HepG2 (cell line): ENCODE data around the gene TSSK3. TPM values are rescaled to one million over a fixed set of nuclear protein-coding genes. Genes with fewer than 3 reads are reported as not detected.
A peak's percentile ranks its signal among the peaks of the same experiment; 100 is the strongest.

Experiments used
- ADNP ChIP-seq: sonication (generic); formaldehyde crosslinking; IDR thresholded peaks from 2 replicates; pipeline ENCODE4 v1.4.0; 2020; ENCODE audit warnings: missing genetic modification reagents
- AKAP8 ChIP-seq: sonication (generic); formaldehyde crosslinking; IDR thresholded peaks from 2 replicates; pipeline ENCODE4 v1.5.1; 2020; ENCODE audit warnings: mild to moderate bottlenecking, missing genetic modification reagents
- EED ChIP-seq: sonication (generic); formaldehyde crosslinking; IDR thresholded peaks from 2 replicates; pipeline ENCODE4 v1.5.0; 2020; ENCODE audit warnings: mild to moderate bottlenecking, missing genetic modification reagents
- ISX ChIP-seq: sonication (generic); formaldehyde crosslinking; conservative IDR thresholded peaks from 2 replicates; pipeline ENCODE4 v1.5.0; 2020; ENCODE audit warnings: missing genetic modification reagents
- KLF13 ChIP-seq: sonication (generic); formaldehyde crosslinking; IDR thresholded peaks from 2 replicates; pipeline ENCODE4 v1.4.0; 2020; ENCODE audit warnings: mild to moderate bottlenecking, missing genetic modification reagents
- MAFG ChIP-seq: sonication (generic); formaldehyde crosslinking; IDR thresholded peaks from 2 replicates; pipeline ENCODE4 v1.5.1; 2020; ENCODE audit warnings: mild to moderate bottlenecking, missing genetic modification reagents
- MEIS2 ChIP-seq: sonication (generic); formaldehyde crosslinking; IDR thresholded peaks from 2 replicates; pipeline ENCODE4 v1.9.0; 2021; ENCODE audit warnings: mild to moderate bottlenecking, missing genetic modification reagents
- RFX3 ChIP-seq: IDR thresholded peaks from 2 replicates; pipeline ENCODE4 v1.6.1; 2016; ENCODE audit warnings: missing biosample characterization, missing genetic modification reagents
- TCF7 ChIP-seq: sonication (generic); IDR thresholded peaks from 2 replicates; pipeline ENCODE4 v1.6.1; 2016; ENCODE audit warnings: antibody characterized with exemption, low read depth
- ZNF234 ChIP-seq: sonication (generic); formaldehyde crosslinking; conservative IDR thresholded peaks from 2 replicates; pipeline ENCODE4 v1.5.1; 2020; ENCODE audit warnings: mild to moderate bottlenecking, missing genetic modification reagents
- ZNF761 ChIP-seq: sonication (generic); formaldehyde crosslinking; conservative IDR thresholded peaks from 2 replicates; pipeline ENCODE4 v1.4.0; 2020; ENCODE audit warnings: mild to moderate bottlenecking, missing genetic modification reagents
- polyA plus RNA-seq, 8 experiments: library from polyadenylated mRNA; depleted of rRNA in 3 of 8; stranded (reverse) in 7 of 8; unstranded in 1 of 8; fragments of >200 nt; fragmentation: Illumina TruSeq in 4 of 8; extraction: Trizol in 4 of 8; gene quantifications; 2 replicates each; pipeline versions ENCODE4 v1.2.1 to v1.2.3, GENCODE V29; 2011 to 2016; ENCODE audit warnings: low read depth in 4 of 8, missing spikeins in 1 of 8, mixed read lengths in 1 of 8; ENCODE audit not compliant: insufficient read depth in 1 of 8
- total RNA-seq, 5 experiments: library from RNA; depleted of rRNA; stranded (reverse); fragments of >200 nt; fragmentation: Illumina TruSeq; extraction: Trizol; gene quantifications; 2 replicates each; pipeline ENCODE4 v1.2.3, GENCODE V29; 2016; ENCODE audit warnings: low read depth in 1 of 5
- TF ChIP-seq, protein P1 (sequence below): sonication (generic); formaldehyde crosslinking; IDR thresholded peaks from 2 replicates; pipeline ENCODE4 v1.4.0; 2020; ENCODE audit warnings: missing genetic modification reagents
- TF ChIP-seq, protein P2 (sequence below): sonication (generic); formaldehyde crosslinking; conservative IDR thresholded peaks from 2 replicates; pipeline ENCODE4 v1.8.1; 2023; ENCODE audit warnings: missing genetic modification reagents
- TF ChIP-seq, protein P3 (sequence below): sonication (generic); formaldehyde crosslinking; IDR thresholded peaks from 2 replicates; pipeline ENCODE4 v1.4.0; 2020; ENCODE audit warnings: missing genetic modification reagents, borderline replicate concordance
- TF ChIP-seq, protein P4 (sequence below): sonication (generic); formaldehyde crosslinking; IDR thresholded peaks from 2 replicates; pipeline ENCODE4 v1.5.1; 2020; ENCODE audit warnings: missing genetic modification reagents, mild to moderate bottlenecking, borderline replicate concordance
- TF ChIP-seq, protein P5 (sequence below): sonication (generic); formaldehyde crosslinking; IDR thresholded peaks from 2 replicates; pipeline ENCODE4 v1.4.0; 2020; ENCODE audit warnings: missing genetic modification reagents

Gene TSSK3
- total and polyA plus RNA-seq, 2 of the 13 experiments (the other 11 are each of a cell fraction or from before 2014, with no cell fraction given), result 1.0 to 1.1 TPM

DNA sequence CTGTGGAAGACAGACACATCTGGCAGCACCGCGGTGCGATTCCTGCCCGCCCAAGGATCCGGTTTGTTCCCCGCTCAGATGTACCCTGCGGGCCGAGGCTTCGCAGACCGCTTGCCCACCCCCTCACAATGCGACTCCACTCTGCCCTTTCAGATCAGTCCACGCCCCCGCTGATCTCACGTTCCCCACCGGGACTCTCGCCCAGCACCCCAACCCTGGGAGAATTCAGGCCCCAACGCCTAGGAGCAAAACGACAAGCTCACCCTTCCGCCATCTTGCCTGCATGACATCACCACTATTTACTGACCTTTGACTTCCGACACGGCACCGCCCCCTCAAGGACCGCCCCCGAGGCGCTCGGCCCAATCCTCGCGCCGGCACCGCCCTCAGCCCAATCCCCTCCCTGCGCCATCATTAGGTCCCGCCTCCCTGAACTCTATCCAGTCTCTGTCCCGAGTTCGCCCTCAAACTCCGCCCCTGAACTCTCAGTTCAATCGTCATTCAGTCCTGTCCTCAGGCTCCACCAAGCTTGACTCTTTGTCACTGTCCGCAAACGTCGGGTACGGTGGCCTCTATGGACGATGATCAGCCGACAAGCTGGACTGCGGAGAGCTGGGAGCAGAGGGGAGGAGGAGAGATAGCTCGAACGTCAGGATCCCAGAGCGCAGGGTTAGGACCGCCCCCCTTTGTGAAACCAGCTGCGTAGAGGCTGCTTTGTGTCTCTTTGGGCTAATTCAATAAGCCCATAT lies 32.0 kb downstream of the TSSK3 start, which contains the start of gene BSDC1 (continued):
- TF ChIP-seq, protein P1, sequence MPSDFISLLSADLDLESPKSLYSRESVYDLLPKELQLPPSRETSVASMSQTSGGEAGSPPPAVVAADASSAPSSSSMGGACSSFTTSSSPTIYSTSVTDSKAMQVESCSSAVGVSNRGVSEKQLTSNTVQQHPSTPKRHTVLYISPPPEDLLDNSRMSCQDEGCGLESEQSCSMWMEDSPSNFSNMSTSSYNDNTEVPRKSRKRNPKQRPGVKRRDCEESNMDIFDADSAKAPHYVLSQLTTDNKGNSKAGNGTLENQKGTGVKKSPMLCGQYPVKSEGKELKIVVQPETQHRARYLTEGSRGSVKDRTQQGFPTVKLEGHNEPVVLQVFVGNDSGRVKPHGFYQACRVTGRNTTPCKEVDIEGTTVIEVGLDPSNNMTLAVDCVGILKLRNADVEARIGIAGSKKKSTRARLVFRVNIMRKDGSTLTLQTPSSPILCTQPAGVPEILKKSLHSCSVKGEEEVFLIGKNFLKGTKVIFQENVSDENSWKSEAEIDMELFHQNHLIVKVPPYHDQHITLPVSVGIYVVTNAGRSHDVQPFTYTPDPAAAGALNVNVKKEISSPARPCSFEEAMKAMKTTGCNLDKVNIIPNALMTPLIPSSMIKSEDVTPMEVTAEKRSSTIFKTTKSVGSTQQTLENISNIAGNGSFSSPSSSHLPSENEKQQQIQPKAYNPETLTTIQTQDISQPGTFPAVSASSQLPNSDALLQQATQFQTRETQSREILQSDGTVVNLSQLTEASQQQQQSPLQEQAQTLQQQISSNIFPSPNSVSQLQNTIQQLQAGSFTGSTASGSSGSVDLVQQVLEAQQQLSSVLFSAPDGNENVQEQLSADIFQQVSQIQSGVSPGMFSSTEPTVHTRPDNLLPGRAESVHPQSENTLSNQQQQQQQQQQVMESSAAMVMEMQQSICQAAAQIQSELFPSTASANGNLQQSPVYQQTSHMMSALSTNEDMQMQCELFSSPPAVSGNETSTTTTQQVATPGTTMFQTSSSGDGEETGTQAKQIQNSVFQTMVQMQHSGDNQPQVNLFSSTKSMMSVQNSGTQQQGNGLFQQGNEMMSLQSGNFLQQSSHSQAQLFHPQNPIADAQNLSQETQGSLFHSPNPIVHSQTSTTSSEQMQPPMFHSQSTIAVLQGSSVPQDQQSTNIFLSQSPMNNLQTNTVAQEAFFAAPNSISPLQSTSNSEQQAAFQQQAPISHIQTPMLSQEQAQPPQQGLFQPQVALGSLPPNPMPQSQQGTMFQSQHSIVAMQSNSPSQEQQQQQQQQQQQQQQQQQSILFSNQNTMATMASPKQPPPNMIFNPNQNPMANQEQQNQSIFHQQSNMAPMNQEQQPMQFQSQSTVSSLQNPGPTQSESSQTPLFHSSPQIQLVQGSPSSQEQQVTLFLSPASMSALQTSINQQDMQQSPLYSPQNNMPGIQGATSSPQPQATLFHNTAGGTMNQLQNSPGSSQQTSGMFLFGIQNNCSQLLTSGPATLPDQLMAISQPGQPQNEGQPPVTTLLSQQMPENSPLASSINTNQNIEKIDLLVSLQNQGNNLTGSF (CRISPR knock-in tag), result no peak
- TF ChIP-seq, protein P2, sequence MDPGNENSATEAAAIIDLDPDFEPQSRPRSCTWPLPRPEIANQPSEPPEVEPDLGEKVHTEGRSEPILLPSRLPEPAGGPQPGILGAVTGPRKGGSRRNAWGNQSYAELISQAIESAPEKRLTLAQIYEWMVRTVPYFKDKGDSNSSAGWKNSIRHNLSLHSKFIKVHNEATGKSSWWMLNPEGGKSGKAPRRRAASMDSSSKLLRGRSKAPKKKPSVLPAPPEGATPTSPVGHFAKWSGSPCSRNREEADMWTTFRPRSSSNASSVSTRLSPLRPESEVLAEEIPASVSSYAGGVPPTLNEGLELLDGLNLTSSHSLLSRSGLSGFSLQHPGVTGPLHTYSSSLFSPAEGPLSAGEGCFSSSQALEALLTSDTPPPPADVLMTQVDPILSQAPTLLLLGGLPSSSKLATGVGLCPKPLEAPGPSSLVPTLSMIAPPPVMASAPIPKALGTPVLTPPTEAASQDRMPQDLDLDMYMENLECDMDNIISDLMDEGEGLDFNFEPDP (CRISPR knock-in tag), result no peak
- no peak for TF ChIP-seq RFX3 (CRISPR knock-in tag)
- TF ChIP-seq, protein P3, sequence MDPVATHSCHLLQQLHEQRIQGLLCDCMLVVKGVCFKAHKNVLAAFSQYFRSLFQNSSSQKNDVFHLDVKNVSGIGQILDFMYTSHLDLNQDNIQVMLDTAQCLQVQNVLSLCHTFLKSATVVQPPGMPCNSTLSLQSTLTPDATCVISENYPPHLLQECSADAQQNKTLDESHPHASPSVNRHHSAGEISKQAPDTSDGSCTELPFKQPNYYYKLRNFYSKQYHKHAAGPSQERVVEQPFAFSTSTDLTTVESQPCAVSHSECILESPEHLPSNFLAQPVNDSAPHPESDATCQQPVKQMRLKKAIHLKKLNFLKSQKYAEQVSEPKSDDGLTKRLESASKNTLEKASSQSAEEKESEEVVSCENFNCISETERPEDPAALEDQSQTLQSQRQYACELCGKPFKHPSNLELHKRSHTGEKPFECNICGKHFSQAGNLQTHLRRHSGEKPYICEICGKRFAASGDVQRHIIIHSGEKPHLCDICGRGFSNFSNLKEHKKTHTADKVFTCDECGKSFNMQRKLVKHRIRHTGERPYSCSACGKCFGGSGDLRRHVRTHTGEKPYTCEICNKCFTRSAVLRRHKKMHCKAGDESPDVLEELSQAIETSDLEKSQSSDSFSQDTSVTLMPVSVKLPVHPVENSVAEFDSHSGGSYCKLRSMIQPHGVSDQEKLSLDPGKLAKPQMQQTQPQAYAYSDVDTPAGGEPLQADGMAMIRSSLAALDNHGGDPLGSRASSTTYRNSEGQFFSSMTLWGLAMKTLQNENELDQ (CRISPR knock-in tag), result no peak
- no peak for TF ChIP-seq AKAP8 (CRISPR knock-in tag)
- TF ChIP-seq ZNF761 (CRISPR knock-in tag), result peak; percentile 76; the same call in 1 of the 2 replicates
- TF ChIP-seq ISX (CRISPR knock-in tag), result no peak
- 0 out of 2 replicates have a peak, but pooled peaks have one; percentile 63 for TF ChIP-seq EED (CRISPR knock-in tag)
- TF ChIP-seq, protein P4, sequence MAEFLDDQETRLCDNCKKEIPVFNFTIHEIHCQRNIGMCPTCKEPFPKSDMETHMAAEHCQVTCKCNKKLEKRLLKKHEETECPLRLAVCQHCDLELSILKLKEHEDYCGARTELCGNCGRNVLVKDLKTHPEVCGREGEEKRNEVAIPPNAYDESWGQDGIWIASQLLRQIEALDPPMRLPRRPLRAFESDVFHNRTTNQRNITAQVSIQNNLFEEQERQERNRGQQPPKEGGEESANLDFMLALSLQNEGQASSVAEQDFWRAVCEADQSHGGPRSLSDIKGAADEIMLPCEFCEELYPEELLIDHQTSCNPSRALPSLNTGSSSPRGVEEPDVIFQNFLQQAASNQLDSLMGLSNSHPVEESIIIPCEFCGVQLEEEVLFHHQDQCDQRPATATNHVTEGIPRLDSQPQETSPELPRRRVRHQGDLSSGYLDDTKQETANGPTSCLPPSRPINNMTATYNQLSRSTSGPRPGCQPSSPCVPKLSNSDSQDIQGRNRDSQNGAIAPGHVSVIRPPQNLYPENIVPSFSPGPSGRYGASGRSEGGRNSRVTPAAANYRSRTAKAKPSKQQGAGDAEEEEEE (CRISPR knock-in tag), result 0 out of 2 replicates have a peak, but pooled peaks have one; percentile 37
- TF ChIP-seq, protein P5, sequence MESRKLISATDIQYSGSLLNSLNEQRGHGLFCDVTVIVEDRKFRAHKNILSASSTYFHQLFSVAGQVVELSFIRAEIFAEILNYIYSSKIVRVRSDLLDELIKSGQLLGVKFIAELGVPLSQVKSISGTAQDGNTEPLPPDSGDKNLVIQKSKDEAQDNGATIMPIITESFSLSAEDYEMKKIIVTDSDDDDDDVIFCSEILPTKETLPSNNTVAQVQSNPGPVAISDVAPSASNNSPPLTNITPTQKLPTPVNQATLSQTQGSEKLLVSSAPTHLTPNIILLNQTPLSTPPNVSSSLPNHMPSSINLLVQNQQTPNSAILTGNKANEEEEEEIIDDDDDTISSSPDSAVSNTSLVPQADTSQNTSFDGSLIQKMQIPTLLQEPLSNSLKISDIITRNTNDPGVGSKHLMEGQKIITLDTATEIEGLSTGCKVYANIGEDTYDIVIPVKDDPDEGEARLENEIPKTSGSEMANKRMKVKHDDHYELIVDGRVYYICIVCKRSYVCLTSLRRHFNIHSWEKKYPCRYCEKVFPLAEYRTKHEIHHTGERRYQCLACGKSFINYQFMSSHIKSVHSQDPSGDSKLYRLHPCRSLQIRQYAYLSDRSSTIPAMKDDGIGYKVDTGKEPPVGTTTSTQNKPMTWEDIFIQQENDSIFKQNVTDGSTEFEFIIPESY (CRISPR knock-in tag), result 0 out of 2 replicates have a peak, but pooled peaks have one; percentile 38
- TF ChIP-seq MEIS2 (CRISPR knock-in tag), result no peak
- no peak for TF ChIP-seq ZNF234
- TF ChIP-seq MAFG (CRISPR knock-in tag), result no peak
- 0 out of 2 replicates have a peak, but pooled peaks have one; percentile 50 for TF ChIP-seq KLF13
- no peak for TF ChIP-seq TCF7
- no peak for TF ChIP-seq ADNP (CRISPR knock-in tag)
